Dendritic cell treated with granulocyte-macrophage colony-stimulating factor and Interleukin-4, amounts not matched to agents 40 ng/mL and 50 ng/mL, for 4 days (primary cell): ENCODE results near the gene NUAK2.
"Not testable (repeated sequence)": the region's sequence is repeated elsewhere in the genome, so short reads cannot be mapped to it uniquely, and the experiment has no call there.

ENCODE experiments used
- H3K27ac Mint-ChIP-seq: one replicate; pipeline ENCODE4 v1.8.0; 2022; ENCODE audit warnings: mild to moderate bottlenecking, mixed read lengths
- H3K27me3 Mint-ChIP-seq: one replicate; pipeline ENCODE4 v1.8.0; 2022; ENCODE audit warnings: mild to moderate bottlenecking, mixed read lengths
- H3K36me3 Mint-ChIP-seq: one replicate; pipeline ENCODE4 v1.8.0; 2022; ENCODE audit warnings: low read depth, mixed read lengths
- H3K4me1 Mint-ChIP-seq: one replicate; pipeline ENCODE4 v1.8.0; 2022; ENCODE audit warnings: low read depth, mixed read lengths
- H3K4me3 Mint-ChIP-seq: one replicate; pipeline ENCODE4 v1.8.0; 2022; ENCODE audit warnings: mild to moderate bottlenecking, moderate library complexity, mixed read lengths
- H3K9me3 Mint-ChIP-seq: one replicate; pipeline ENCODE4 v1.8.0; 2022; ENCODE audit warnings: mixed read lengths
- intact Hi-C: fragments of 100-400 bp; cut with micrococcal nuclease; formaldehyde crosslinking; loops from one replicate; pipeline ENCODE4 v1.15.0; 2022

The NUAK2 gene

GRCh38 chr1:205304046-205304694 lies 17.4 kb downstream of the NUAK2 start:
- Mint-ChIP-seq H3K27ac (no peak overlapping the region), H3K9me3 (no peaks in the 10 kb centered on the region), H3K4me1 (peaks cover 37% of the 10 kb centered on the region), H3K4me3 (no peak overlapping the region), H3K36me3 (peaks cover 85% of the 10 kb centered on the region), H3K27me3 (no peaks in the 10 kb centered on the region)
- intact Hi-C loops: no loop called here

- H3K36me3 Mint-ChIP-seq: peaks cover 77% of the 10 kb centered on the region
- H3K27ac Mint-ChIP-seq: no peak overlapping the region
- peaks cover 32% of the 10 kb centered on the region for H3K4me1 Mint-ChIP-seq
- H3K4me3 Mint-ChIP-seq: no peak overlapping the region
- H3K9me3 Mint-ChIP-seq: no peaks in the 10 kb centered on the region
- intact Hi-C loops: no loop called here
- peaks cover 1% of the 10 kb centered on the region for H3K27me3 Mint-ChIP-seq
These were observed 18.2 kb downstream of the NUAK2 start for GRCh38 chr1:205303247-205303888.

GRCh38 chr1:205301842-205302588 lies 19.5 kb downstream of the NUAK2 start:
- peak overlapping the region; percentile 8 for H3K27ac Mint-ChIP-seq
- H3K27me3 Mint-ChIP-seq: peaks cover 1% of the 10 kb centered on the region
- intact Hi-C loops: loop anchor here (2.0 kb wide), 1 partner anchor 29 kb away; no protein-coding TSS in a partner anchor
- peaks cover 26% of the 10 kb centered on the region for H3K4me1 Mint-ChIP-seq
- H3K9me3 Mint-ChIP-seq: no peaks in the 10 kb centered on the region
- H3K36me3 Mint-ChIP-seq: peaks cover 63% of the 10 kb centered on the region
- H3K4me3 Mint-ChIP-seq: no peak overlapping the region

- intact Hi-C loops: loop anchor here (2.0 kb wide), 1 partner anchor 29 kb away; no protein-coding TSS in a partner anchor
- H3K4me1 Mint-ChIP-seq: peaks cover 23% of the 10 kb centered on the region
- no peaks in the 10 kb centered on the region for H3K9me3 Mint-ChIP-seq
- no peak overlapping the region for H3K4me3 Mint-ChIP-seq
- peaks cover 56% of the 10 kb centered on the region for H3K36me3 Mint-ChIP-seq
- peaks cover 2% of the 10 kb centered on the region for H3K27me3 Mint-ChIP-seq
- no peak overlapping the region for H3K27ac Mint-ChIP-seq
These were observed 20.2 kb downstream of the NUAK2 start for GRCh38 chr1:205301205-205301821.

GRCh38 chr1:205300149-205300548 lies 21.4 kb downstream of the NUAK2 start:
- intact Hi-C loops: loop anchor here (2.0 kb wide), 1 partner anchor 27 kb away; no protein-coding TSS in a partner anchor
- Mint-ChIP-seq H3K36me3 (peaks cover 45% of the 10 kb centered on the region), H3K27ac (no peak overlapping the region), H3K4me1 (peaks cover 30% of the 10 kb centered on the region), H3K4me3 (no peak overlapping the region), H3K27me3 (peaks cover 7% of the 10 kb centered on the region), H3K9me3 (no peaks in the 10 kb centered on the region)

- Mint-ChIP-seq H3K27ac (no peak overlapping the region), H3K9me3 (no peaks in the 10 kb centered on the region), H3K36me3 (peaks cover 27% of the 10 kb centered on the region), H3K4me1 (peaks cover 44% of the 10 kb centered on the region), H3K4me3 (no peak overlapping the region), H3K27me3 (peaks cover 8% of the 10 kb centered on the region)
- intact Hi-C loops: no loop called here
These were observed 23.2 kb downstream of the NUAK2 start for GRCh38 chr1:205298191-205298994.

GRCh38 chr1:205297546-205298177 lies 23.9 kb downstream of the NUAK2 start:
- H3K27ac Mint-ChIP-seq, H3K4me3 Mint-ChIP-seq, H3K9me3 Mint-ChIP-seq, intact Hi-C loops, H3K27me3 Mint-ChIP-seq: not testable (repeated sequence)
- peaks cover 45% of the 10 kb centered on the region for H3K4me1 Mint-ChIP-seq
- H3K36me3 Mint-ChIP-seq: peaks cover 20% of the 10 kb centered on the region

GRCh38 chr1:205296154-205296553 lies 25.4 kb downstream of the NUAK2 start:
- no peak overlapping the region for H3K27ac Mint-ChIP-seq
- H3K4me1 Mint-ChIP-seq: peaks cover 45% of the 10 kb centered on the region
- intact Hi-C loops: no loop called here

GRCh38 chr1:205294934-205295333 lies 26.6 kb downstream of the NUAK2 start:
- Mint-ChIP-seq H3K27me3 (peaks cover 8% of the 10 kb centered on the region), H3K9me3 (no peaks in the 10 kb centered on the region), H3K27ac (no peak overlapping the region), H3K36me3 (no peaks in the 10 kb centered on the region), H3K4me3 (no peak overlapping the region), H3K4me1 (peaks cover 34% of the 10 kb centered on the region)
- intact Hi-C loops: no loop called here

More at GRCh38 chr1:205296154-205296553, 25.4 kb downstream of the NUAK2 start:
- H3K27me3 Mint-ChIP-seq: peaks cover 8% of the 10 kb centered on the region
- H3K36me3 Mint-ChIP-seq: peaks cover 5% of the 10 kb centered on the region
- no peak overlapping the region for H3K4me3 Mint-ChIP-seq
- H3K9me3 Mint-ChIP-seq: no peaks in the 10 kb centered on the region

GRCh38 chr1:205294175-205294917 lies 27.2 kb downstream of the NUAK2 start:
- Mint-ChIP-seq H3K4me3 (no peak overlapping the region), H3K4me1 (peaks cover 34% of the 10 kb centered on the region), H3K27me3 (peaks cover 8% of the 10 kb centered on the region), H3K36me3 (no peaks in the 10 kb centered on the region), H3K27ac (peak overlapping the region; percentile 7), H3K9me3 (no peaks in the 10 kb centered on the region)
- intact Hi-C loops: no loop called here

- Mint-ChIP-seq H3K27me3 (peaks cover 7% of the 10 kb centered on the region), H3K27ac (peak overlapping the region; percentile 7), H3K4me3 (no peak overlapping the region), H3K4me1 (peaks cover 41% of the 10 kb centered on the region), H3K9me3 (no peaks in the 10 kb centered on the region), H3K36me3 (no peaks in the 10 kb centered on the region)
- intact Hi-C loops: no loop called here
These were observed 28.0 kb downstream of the NUAK2 start for GRCh38 chr1:205293350-205294074.

GRCh38 chr1:205291596-205291995 lies 29.9 kb downstream of the NUAK2 start:
- Mint-ChIP-seq H3K4me1 (peaks cover 61% of the 10 kb centered on the region), H3K36me3 (no peaks in the 10 kb centered on the region), H3K27ac (no peak overlapping the region), H3K27me3 (peaks cover 7% of the 10 kb centered on the region), H3K4me3 (no peak overlapping the region), H3K9me3 (no peaks in the 10 kb centered on the region)
- intact Hi-C loops: no loop called here
